ENCODE measurements around the gene RNF32.
"Not testable (repeated sequence)": the region's sequence is repeated elsewhere in the genome, so short reads cannot be mapped to it uniquely, and the experiment has no call there.

Gene RNF32

DNA sequence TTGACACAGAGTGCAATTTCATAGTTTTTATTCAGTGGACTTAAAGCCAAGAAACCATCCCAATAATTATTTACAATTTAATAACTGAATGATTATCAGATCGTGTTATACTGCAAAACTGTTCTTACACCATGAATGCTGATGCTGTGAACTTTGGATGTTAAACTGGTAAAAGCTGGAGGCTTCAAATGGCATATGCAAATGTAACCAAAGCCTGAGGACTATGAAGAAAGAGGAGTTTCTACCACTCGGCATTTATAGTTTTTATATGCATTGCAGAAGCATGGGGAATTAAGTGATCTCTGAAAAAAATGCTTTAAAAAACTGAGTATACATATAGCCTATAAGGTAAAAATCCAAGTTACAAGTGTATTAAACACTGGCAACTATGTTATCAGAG is 42.4 kb downstream of the RNF32 start:
- DNase-seq (ENCODE audit: low spot score), result no peak
- TF ChIP-seq, protein P1, sequence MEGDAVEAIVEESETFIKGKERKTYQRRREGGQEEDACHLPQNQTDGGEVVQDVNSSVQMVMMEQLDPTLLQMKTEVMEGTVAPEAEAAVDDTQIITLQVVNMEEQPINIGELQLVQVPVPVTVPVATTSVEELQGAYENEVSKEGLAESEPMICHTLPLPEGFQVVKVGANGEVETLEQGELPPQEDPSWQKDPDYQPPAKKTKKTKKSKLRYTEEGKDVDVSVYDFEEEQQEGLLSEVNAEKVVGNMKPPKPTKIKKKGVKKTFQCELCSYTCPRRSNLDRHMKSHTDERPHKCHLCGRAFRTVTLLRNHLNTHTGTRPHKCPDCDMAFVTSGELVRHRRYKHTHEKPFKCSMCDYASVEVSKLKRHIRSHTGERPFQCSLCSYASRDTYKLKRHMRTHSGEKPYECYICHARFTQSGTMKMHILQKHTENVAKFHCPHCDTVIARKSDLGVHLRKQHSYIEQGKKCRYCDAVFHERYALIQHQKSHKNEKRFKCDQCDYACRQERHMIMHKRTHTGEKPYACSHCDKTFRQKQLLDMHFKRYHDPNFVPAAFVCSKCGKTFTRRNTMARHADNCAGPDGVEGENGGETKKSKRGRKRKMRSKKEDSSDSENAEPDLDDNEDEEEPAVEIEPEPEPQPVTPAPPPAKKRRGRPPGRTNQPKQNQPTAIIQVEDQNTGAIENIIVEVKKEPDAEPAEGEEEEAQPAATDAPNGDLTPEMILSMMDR (IDR thresholded peaks at IDR 0.05; ENCODE audit: extremely low read depth, missing control alignments), result no peak

DNA sequence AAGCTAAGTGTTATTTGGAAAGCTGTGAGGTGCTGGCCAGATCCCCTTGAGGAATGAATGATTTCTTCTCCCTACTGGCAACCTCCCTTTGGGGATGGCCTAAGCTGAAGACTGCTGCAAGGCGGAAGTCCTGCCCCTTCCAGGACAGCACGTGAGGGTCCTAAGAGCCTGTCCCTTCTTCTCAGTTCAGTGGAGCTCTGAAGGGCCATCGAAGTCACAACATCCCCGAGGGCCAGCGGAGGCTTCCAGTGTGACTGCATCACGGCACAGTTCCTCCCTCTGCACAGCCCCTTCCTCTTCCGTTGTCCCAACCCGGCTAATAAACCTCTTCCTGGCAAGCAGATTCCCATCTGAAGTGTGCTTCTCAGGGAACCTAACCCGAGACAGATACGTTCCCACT is 43.7 kb downstream of the RNF32 start:
- DNase-seq (ENCODE audit: low spot score), result no peak
- TF ChIP-seq, protein P1 (IDR thresholded peaks at IDR 0.05; ENCODE audit: extremely low read depth, missing control alignments), result no peak

GRCh38 chr7:156684661-156685060 is 44.1 kb downstream of the RNF32 start:
- TF ChIP-seq, protein P1 (IDR thresholded peaks at IDR 0.05; ENCODE audit: extremely low read depth, missing control alignments), result no peak
- no peak for DNase-seq (ENCODE audit: low spot score)

GRCh38 chr7:156691764-156692163 is 51.2 kb downstream of the RNF32 start:
- DNase-seq (ENCODE audit: low spot score), result no peak
- TF ChIP-seq, protein P1 (IDR thresholded peaks at IDR 0.05; ENCODE audit: extremely low read depth, missing control alignments), result no peak

DNA sequence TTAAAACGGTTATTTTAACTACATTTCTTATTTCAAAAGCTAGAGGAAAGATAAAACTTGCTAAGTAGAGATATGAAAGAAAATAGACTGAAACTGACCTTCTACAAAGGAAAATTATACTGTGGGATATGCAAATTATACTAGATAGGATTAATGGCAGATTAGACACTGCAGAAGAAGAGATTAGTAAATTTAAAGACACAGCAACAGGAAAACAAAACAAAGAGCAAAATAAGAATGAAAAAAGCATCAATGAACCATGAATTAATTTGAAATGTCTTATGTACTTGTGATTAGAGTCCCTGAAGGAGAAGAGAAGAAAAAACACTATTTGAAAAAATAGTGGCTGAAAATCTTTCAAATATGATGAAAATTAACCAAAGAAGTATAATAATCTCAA is 52.3 kb downstream of the RNF32 start:
- no peak for DNase-seq (ENCODE audit: low spot score)
- TF ChIP-seq, protein P1 (IDR thresholded peaks at IDR 0.05; ENCODE audit: extremely low read depth, missing control alignments), result no peak

GRCh38 chr7:156693627-156694026 is 53.1 kb downstream of the RNF32 start:
- TF ChIP-seq, protein P1 (IDR thresholded peaks at IDR 0.05; ENCODE audit: extremely low read depth, missing control alignments), result no peak

GRCh38 chr7:156697283-156697682 is 56.7 kb downstream of the RNF32 start:
- not testable (repeated sequence) for DNase-seq (ENCODE audit: low spot score)

More at GRCh38 chr7:156693627-156694026, 53.1 kb downstream of the RNF32 start:
- DNase-seq (ENCODE audit: low spot score), result no peak

- not testable (repeated sequence) for DNase-seq (ENCODE audit: low spot score)
These were observed 57.9 kb downstream of the RNF32 start for GRCh38 chr7:156698512-156698911.

- not testable (repeated sequence) for DNase-seq (ENCODE audit: low spot score)
These were observed 61.2 kb downstream of the RNF32 start for GRCh38 chr7:156701787-156702186.

Measured in GM20000 (cell line).